Measurements from ENCODE around the gene AUTS2. TPM values are rescaled to one million over a fixed set of nuclear protein-coding genes. Genes with fewer than 3 reads are reported as not detected.
"Not testable (repeated sequence)": the region's sequence is repeated elsewhere in the genome, so short reads cannot be mapped to it uniquely, and the experiment has no call there.

Gene AUTS2
- total RNA-seq, 2 experiments from 2014 or later = 2.4 to 3.0 TPM

DNA sequence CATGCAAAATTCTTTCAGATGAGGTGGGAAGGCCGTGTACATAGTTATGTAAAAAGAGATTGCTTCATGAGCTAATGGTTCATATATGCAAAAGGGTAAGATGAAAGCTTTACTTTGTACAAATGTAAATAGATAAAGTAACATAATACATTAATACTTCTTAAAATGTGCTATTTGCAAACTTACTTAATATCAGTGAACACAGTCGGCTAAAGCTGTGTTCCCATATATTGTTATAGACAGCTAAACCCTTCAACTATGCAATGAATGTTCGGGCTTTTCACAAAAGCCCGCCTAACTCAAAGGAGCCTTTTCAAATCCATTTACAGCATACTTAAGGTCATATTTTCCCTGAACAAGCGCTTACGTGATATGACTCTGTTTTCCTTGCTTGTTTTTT lies 1193.1 kb downstream of the AUTS2 start:
- Mint-ChIP-seq H3K4me3 (no peak overlapping the region), H3K4me1 (peaks cover 10% of the 10 kb centered on the region), H3K27ac (no peak overlapping the region), H3K9me3 (ENCODE audit: low read depth) (no peaks in the 10 kb centered on the region), H3K27me3 (no peaks in the 10 kb centered on the region), H3K36me3 (ENCODE audit: low read depth) (no peaks in the 10 kb centered on the region)
- ChIA-PET POLR2A (no interaction called here), CTCF (no interaction called here)
- ATAC-seq = no peak
- intact Hi-C loops (cut with DNase I, micrococcal nuclease) = no loop called here
- DNase-seq = no peak

DNA sequence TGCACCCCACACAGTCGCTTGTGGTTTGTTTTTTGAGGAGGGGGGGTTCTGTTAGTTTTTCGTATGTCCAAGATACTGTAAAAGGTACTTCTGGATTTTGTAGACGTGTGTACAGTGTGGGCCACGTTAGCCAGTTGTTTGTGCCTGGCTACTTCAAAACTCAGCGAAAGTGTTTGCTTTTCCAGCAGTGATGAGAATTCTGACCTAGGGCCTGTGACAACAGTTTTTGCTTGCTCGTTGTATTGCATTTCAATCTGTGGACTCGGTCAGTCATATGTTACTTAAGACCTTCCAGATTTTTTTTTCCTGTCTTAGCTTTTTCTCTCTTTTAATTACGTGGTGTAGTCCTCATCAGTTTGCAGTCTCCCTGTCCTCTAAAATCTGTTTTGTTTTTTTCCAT lies 1194.8 kb downstream of the AUTS2 start:
- H3K27me3 Mint-ChIP-seq = no peaks in the 10 kb centered on the region
- H3K4me3 Mint-ChIP-seq = no peak overlapping the region
- no peak for DNase-seq
- H3K9me3 Mint-ChIP-seq (ENCODE audit: low read depth) = no peaks in the 10 kb centered on the region
- ATAC-seq = no peak
- no peaks in the 10 kb centered on the region for H3K36me3 Mint-ChIP-seq (ENCODE audit: low read depth)
- no peak overlapping the region for H3K27ac Mint-ChIP-seq
- intact Hi-C loops (cut with DNase I, micrococcal nuclease) = no loop called here
- ChIA-PET POLR2A (no interaction called here), CTCF (no interaction called here)
- H3K4me1 Mint-ChIP-seq = peaks cover 12% of the 10 kb centered on the region

DNA sequence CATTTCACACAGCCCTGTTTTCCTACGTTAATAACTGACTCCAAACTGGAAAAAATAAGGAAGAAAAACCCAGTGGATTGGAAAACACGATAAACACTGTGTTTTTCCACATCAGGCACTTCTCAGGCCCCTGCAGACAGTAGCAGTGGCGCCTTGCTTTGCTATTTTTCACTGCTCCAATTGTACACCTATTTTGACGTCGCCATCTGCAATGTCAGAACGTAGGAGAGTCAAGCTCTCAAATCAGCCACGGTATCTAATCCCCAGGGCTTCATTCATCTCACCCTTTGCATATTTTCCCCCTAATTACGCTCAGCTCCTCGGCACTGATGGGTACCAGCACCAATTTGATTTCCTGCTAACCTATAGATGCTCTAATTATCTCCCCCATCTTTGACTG lies 1195.5 kb downstream of the AUTS2 start:
- no peaks in the 10 kb centered on the region for H3K27me3 Mint-ChIP-seq
- H3K9me3 Mint-ChIP-seq (ENCODE audit: low read depth) = no peaks in the 10 kb centered on the region
- no peak overlapping the region for H3K4me3 Mint-ChIP-seq
- H3K36me3 Mint-ChIP-seq (ENCODE audit: low read depth) = no peaks in the 10 kb centered on the region
- DNase-seq (no peak), ATAC-seq (no peak)
- no peak overlapping the region for H3K27ac Mint-ChIP-seq
- H3K4me1 Mint-ChIP-seq = peaks cover 11% of the 10 kb centered on the region
- ChIA-PET POLR2A (no interaction called here), CTCF (no interaction called here)
- intact Hi-C loops (cut with DNase I, micrococcal nuclease) = no loop called here

DNA sequence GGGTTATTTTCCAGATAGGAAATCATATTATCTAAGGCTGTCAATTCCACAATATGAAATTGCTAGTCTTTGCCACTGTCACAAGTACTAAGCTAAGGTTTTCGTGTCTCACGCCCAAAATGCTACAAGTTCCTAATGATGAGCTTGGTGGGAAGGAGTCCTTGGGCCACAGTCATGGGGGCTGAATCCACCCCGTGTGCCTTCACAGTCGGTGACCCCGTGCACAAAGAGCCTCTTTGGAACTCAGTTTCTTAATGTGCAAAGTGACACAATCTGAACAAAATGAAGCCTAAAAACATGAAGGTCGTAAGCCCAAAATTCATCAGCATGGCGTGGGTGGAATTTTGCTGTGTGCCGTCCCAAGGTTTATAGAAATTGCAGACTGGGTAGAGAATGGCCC lies 1196.7 kb downstream of the AUTS2 start:
- H3K36me3 Mint-ChIP-seq (ENCODE audit: low read depth) = no peaks in the 10 kb centered on the region
- peaks cover under 1% of the 10 kb centered on the region for H3K9me3 Mint-ChIP-seq (ENCODE audit: low read depth)
- ChIA-PET CTCF (no interaction called here), POLR2A (no interaction called here)
- H3K27me3 Mint-ChIP-seq = no peaks in the 10 kb centered on the region
- no peak overlapping the region for H3K4me3 Mint-ChIP-seq
- intact Hi-C loops (cut with DNase I, micrococcal nuclease) = no loop called here
- H3K4me1 Mint-ChIP-seq = peaks cover 9% of the 10 kb centered on the region
- ATAC-seq = no peak
- DNase-seq = no peak
- H3K27ac Mint-ChIP-seq = no peak overlapping the region

DNA sequence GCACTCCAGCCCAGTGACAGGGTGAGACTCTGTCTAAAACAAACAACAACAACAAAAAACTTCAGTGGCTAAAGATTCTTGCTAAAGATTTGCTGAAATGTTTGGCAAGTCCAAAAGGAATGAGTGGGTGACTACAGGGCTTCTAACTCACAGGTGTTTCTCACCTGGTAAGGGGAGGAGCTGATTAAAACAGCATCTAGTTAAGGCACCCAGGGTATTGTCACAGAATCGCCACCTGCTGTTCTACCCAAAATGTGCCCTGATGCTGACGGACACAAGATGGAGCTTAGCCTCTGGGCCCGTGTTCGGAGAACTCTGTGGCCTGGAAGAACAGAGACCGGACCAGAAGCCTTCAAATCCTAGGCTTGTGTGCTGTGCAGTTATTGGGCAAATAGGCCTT lies 1197.7 kb downstream of the AUTS2 start:
- H3K36me3 Mint-ChIP-seq (ENCODE audit: low read depth) = no peaks in the 10 kb centered on the region
- DNase-seq (no peak), ATAC-seq (no peak)
- H3K4me3 Mint-ChIP-seq = no peak overlapping the region
- H3K4me1 Mint-ChIP-seq = peaks cover 9% of the 10 kb centered on the region
- ChIA-PET CTCF (no interaction called here), POLR2A (no interaction called here)
- H3K27ac Mint-ChIP-seq = no peak overlapping the region
- H3K27me3 Mint-ChIP-seq = no peaks in the 10 kb centered on the region
- intact Hi-C loops (cut with DNase I, micrococcal nuclease) = no loop called here
- H3K9me3 Mint-ChIP-seq (ENCODE audit: low read depth) = peaks cover 8% of the 10 kb centered on the region

DNA sequence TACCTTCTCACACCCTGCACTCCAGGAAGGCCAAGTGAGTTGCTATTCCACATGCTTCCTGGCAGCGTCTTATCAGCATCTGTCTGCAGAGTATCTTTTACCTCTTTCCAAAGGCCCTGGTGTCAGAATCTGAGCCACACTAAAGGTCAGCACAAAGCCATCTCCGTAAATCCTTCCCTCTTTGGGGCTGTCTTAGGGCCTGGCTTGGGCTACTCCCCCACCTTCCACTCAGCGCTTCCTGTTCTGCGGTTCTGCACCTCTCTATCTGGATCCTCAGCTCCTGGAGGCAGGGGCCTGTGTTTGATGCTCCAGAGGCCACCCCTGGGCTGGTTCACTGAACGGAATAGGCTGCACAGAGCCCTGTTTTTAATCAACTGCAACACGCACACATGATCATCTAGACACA lies 1198.8 kb downstream of the AUTS2 start:
- Mint-ChIP-seq H3K27ac (peak overlapping the region; percentile 13), H3K4me3 (no peak overlapping the region), H3K36me3 (ENCODE audit: low read depth) (no peaks in the 10 kb centered on the region), H3K4me1 (peaks cover 9% of the 10 kb centered on the region), H3K27me3 (no peaks in the 10 kb centered on the region), H3K9me3 (ENCODE audit: low read depth) (peaks cover 14% of the 10 kb centered on the region)
- ATAC-seq = peak; percentile 26
- ChIA-PET POLR2A (no interaction called here), CTCF (interaction anchor here (0.8 kb wide), 1 partner anchor 9 kb away, joined by 4 read pairs; no protein-coding TSS in a partner anchor)
- DNase-seq = peak; percentile 9
- intact Hi-C loops (cut with DNase I, micrococcal nuclease) = no loop called here

DNA sequence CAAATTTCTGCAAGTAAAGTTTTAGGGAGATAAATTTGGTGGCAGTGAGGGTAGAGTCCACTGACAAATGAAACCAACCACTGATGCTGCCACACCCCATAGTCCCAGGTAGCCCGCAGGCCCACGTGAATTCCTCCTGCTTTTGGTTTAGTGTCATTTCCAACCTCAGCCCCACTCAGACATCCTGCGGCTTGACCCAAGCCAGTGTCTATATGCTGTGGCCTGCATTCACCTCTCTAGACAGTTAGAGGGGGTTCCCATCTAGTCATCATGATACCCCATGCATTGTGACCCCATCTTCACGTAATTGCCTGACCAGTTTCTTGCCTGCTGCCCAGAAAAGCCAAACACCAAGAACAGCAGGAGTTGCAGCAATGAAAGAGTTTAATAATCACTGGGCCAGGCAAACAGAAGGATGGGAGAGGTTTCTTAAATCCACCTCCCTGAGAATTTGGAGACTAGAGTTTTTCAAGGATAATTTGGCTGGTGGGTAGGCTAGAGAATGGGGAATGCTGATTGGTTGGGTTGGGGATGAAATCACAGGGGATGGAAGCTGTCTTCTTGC lies 1201.6 kb downstream of the AUTS2 start:
- no peak overlapping the region for H3K27ac Mint-ChIP-seq
- peaks cover 20% of the 10 kb centered on the region for H3K9me3 Mint-ChIP-seq (ENCODE audit: low read depth)
- ATAC-seq = no peak
- ChIA-PET CTCF (no interaction called here), POLR2A (no interaction called here)
- H3K27me3 Mint-ChIP-seq = no peaks in the 10 kb centered on the region
- H3K4me1 Mint-ChIP-seq = peaks cover 9% of the 10 kb centered on the region
- no peaks in the 10 kb centered on the region for H3K36me3 Mint-ChIP-seq (ENCODE audit: low read depth)
- intact Hi-C loops (cut with DNase I, micrococcal nuclease) = no loop called here
- no peak overlapping the region for H3K4me3 Mint-ChIP-seq
- DNase-seq = no peak

DNA sequence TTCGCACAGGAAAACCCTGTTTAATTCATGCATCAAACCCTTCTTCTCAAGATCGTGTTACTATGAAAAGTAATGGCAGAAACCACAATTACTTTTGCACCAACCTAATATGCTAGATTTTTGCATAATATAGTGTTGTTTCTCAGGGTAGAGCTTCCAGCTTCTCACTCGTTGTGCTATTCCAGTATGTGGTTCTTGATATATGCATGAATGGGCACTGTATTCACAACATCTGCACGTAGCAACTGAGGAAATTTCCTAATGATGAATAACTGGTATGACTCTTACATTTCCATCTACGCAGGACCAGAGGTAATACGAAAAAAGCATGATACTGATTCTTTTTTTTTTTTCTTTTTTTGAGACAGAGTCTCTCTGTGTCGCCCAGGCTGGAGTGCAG lies 1207.1 kb downstream of the AUTS2 start:
- H3K4me3 Mint-ChIP-seq = no peak overlapping the region
- ChIA-PET POLR2A (no interaction called here), CTCF (no interaction called here)
- no peaks in the 10 kb centered on the region for H3K36me3 Mint-ChIP-seq (ENCODE audit: low read depth)
- H3K4me1 Mint-ChIP-seq = peaks cover 5% of the 10 kb centered on the region
- H3K27ac Mint-ChIP-seq = no peak overlapping the region
- no peak for ATAC-seq
- no peak for DNase-seq
- H3K9me3 Mint-ChIP-seq (ENCODE audit: low read depth) = peaks cover 15% of the 10 kb centered on the region
- intact Hi-C loops (cut with DNase I, micrococcal nuclease) = no loop called here
- H3K27me3 Mint-ChIP-seq = peaks cover 5% of the 10 kb centered on the region

DNA sequence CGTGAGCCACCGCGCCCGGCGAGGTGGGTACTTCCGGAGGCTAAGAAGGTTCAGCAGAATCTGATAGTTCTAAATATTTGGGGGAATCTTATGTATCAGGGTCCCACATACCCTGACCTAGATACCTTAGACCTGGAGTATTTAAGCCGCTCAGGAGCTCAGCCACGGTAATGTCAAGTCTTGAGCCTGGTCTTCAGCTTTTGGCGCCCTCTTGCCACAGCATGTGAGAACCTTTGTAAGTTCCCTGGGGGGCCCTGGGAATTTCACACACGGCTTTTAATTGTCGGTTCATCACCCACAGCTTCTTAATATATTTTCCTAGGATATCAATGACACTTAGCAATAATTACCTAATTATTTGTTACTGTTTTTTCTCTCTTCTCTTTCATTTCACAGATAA lies 1209.4 kb downstream of the AUTS2 start:
- no peaks in the 10 kb centered on the region for H3K36me3 Mint-ChIP-seq (ENCODE audit: low read depth)
- POLR2A ChIA-PET = no interaction called here
- no peak overlapping the region for H3K4me3 Mint-ChIP-seq

DNA sequence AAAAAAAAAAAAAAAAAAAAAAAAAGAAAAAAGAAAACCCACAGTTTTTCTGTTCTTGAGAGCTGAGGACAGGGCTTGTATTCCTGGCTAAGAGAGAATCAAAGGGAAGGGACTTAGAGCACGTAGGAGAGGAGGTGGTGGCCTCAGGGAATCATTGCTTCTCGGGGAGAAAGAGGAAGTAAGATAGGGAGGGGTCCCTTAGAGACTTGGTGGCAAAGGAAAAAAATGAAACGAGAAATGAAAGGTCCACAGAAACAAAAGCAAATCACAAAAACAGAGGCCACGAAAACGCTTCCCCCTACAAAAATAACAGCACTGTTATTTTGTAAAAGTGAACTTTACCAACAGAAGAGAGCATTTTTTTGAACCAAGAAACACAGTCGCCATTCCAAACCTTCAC lies 1210.6 kb downstream of the AUTS2 start:
- Mint-ChIP-seq H3K27ac (peak overlapping the region; percentile 19), H3K4me1 (peaks cover 5% of the 10 kb centered on the region), H3K27me3 (peaks cover 7% of the 10 kb centered on the region), H3K4me3 (no peak overlapping the region), H3K9me3 (ENCODE audit: low read depth) (no peaks in the 10 kb centered on the region), H3K36me3 (ENCODE audit: low read depth) (no peaks in the 10 kb centered on the region)
- POLR2A ChIA-PET = no interaction called here
- no peak for DNase-seq
- CTCF ChIA-PET = no interaction called here
- intact Hi-C loops (cut with DNase I, micrococcal nuclease) = no loop called here
- ATAC-seq = no peak

More for the DNA sequence above, 1209.4 kb downstream of the AUTS2 start:
- ATAC-seq = no peak
- Mint-ChIP-seq H3K27ac (no peak overlapping the region), H3K9me3 (ENCODE audit: low read depth) (peaks cover 6% of the 10 kb centered on the region), H3K4me1 (peaks cover 5% of the 10 kb centered on the region), H3K27me3 (peaks cover 7% of the 10 kb centered on the region)
- CTCF ChIA-PET = no interaction called here
- intact Hi-C loops (cut with DNase I, micrococcal nuclease) = no loop called here
- no peak for DNase-seq

DNA sequence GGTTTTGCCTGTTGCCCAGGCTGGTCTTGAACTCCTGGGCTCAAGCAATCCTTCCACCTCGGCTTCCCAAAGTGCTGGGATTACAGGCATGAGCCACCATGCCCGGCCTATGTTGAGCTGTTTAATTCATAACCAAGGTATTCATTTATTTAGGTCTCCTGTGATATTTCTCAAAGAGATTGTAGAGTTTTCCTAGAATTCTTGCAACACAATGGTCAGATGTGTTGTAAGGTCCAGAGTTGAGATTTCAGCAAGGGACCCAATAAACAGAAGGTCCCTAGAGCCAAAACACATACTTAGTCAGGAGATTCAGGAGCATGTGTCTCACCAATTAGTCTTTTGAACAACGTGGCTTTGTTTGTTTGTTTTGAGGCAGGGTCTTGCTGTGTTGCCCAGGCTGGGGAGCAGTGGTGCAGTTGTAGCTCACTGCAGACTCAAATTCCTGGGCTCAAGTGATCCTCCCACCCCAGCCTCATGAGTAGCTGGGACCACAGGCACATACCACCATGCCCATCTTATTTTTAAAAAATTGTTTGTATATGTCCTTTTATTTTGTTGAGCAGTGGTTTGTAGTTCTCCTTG lies 1212.4 kb downstream of the AUTS2 start:
- H3K27me3 Mint-ChIP-seq = peaks cover 7% of the 10 kb centered on the region
- H3K27ac Mint-ChIP-seq = no peak overlapping the region
- H3K4me1 Mint-ChIP-seq = peaks cover 5% of the 10 kb centered on the region
- no peaks in the 10 kb centered on the region for H3K9me3 Mint-ChIP-seq (ENCODE audit: low read depth)
- POLR2A ChIA-PET = no interaction called here
- no peak for DNase-seq
- intact Hi-C loops (cut with DNase I, micrococcal nuclease) = no loop called here
- CTCF ChIA-PET = interaction anchor here (0.7 kb wide), 1 partner anchor 8 kb away, joined by 3 read pairs; no protein-coding TSS in a partner anchor
- H3K4me3 Mint-ChIP-seq = no peak overlapping the region
- no peaks in the 10 kb centered on the region for H3K36me3 Mint-ChIP-seq (ENCODE audit: low read depth)
- ATAC-seq = no peak

DNA sequence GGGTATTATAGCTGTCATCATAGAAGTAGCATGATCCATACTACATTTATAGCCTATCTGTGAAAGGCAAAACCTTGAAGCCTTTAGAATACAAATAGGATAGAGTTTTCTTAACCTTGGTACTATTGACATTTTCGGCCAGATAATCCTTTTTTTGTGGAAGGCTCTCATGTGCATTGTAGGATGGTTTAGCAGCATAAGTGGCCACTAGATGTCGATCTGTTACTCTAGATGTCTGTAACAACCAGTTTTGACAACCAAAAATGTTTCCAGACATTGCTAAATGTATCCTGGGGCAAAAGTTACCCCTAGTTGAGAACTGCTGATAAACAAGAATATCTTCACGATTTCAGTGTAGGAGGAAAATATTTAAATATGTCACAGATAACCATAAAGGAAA lies 1214.2 kb downstream of the AUTS2 start:
- ChIA-PET POLR2A (no interaction called here), CTCF (no interaction called here)
- no peak for ATAC-seq
- Mint-ChIP-seq H3K4me3 (no peak overlapping the region), H3K36me3 (ENCODE audit: low read depth) (no peaks in the 10 kb centered on the region), H3K27me3 (peaks cover 7% of the 10 kb centered on the region), H3K4me1 (peaks cover 5% of the 10 kb centered on the region), H3K27ac (no peak overlapping the region), H3K9me3 (ENCODE audit: low read depth) (peaks cover 2% of the 10 kb centered on the region)
- intact Hi-C loops (cut with DNase I, micrococcal nuclease) = no loop called here
- no peak for DNase-seq

DNA sequence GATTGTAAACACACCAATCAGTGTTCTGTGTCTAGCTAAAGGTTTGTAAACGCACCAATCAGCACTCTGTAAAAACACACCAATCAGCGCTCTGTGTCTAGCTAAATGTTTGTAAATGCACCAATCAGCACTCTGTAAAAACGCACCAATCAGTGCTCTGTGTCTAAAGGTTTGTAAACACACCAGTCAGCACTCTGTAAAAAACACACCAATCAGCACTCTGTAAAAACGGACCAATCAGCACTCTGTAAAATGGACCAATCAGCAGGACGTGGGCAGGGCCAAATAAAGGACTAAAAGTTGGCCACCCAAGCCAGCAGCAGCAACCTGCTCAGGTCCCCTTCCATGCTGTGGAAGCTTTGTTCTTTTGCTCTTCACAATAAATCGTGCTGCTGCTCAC lies 1224.2 kb downstream of the AUTS2 start:
- H3K27me3 Mint-ChIP-seq; H3K4me1 Mint-ChIP-seq; H3K36me3 Mint-ChIP-seq (ENCODE audit: low read depth); ATAC-seq; H3K4me3 Mint-ChIP-seq; DNase-seq; H3K27ac Mint-ChIP-seq; CTCF ChIA-PET; POLR2A ChIA-PET: not testable (repeated sequence)
- H3K9me3 Mint-ChIP-seq (ENCODE audit: low read depth) = peaks cover 16% of the 10 kb centered on the region
- intact Hi-C loops (cut with DNase I, micrococcal nuclease) = loop anchor here in 1 of 2 experiments (10.0 kb wide), 1 partner anchor 912 kb away; no protein-coding TSS in a partner anchor
